Erythroblast (primary cell): Measurements from ENCODE around the gene GOSR2.

Experiments used
- GATA1 ChIP-seq: IDR thresholded peaks from 2 replicates; pipeline ENCODE4 v1.6.1; 2011; ENCODE audit warnings: low read depth, mild to moderate bottlenecking, control low read depth, low read length, moderate library complexity
- POLR2A ChIP-seq: IDR thresholded peaks from 2 replicates; pipeline ENCODE4 v1.6.1; 2011; ENCODE audit warnings: mild to moderate bottlenecking, low read length

DNA sequence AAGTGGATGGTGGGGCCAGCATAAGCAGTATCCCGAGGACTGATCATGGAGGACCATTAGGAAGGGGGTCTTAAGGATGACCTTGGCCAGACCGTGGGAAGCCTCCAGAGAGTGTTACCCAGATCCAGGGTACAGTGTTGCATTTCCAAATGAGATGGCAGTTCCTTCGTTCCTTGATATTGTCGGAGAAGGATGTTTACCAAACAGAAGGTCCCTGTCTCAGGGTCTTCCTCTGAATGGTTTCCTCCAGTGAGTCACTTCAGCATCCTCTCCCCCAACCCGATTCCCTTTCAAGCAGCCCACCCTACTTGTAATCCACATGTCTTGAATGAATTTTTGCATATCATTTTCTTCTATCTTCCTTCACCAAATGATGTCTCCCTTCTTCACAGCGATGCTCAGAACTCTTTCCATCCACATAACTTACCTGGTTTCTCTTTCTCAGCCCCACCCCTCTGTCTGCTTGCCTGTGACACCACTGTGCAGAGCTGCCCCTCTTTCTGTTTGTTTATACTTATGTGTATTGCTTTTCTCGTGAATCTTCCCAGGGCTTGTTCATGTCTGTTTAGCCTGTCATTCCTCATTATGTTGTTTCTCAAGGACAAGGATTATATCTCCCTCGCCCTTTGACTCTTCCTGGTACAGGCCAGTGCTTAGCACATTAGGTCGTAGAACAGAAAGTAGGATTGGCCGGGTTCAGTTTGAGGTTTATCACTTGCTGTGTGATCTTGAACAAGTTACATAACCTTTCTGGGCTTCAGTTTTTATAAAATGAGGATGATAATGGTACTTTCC, 5.7 kb downstream of the GOSR2 start:
- TF ChIP-seq POLR2A (no peak), GATA1 (no peak)
